Parathyroid adenoma (tissue), 2 donors: ENCODE results near the gene TXNDC16.
A peak's percentile ranks its signal among the peaks of the same experiment; 100 is the strongest.

Source experiments
- H2AFZ ChIP-seq: fragments of 300-600 bp; sonication (generic); one replicate; pipeline ENCODE4 v1.7.0; 2017; ENCODE audit warnings: antibody characterized with exemption, mild to moderate bottlenecking
- H3K27ac ChIP-seq: fragments of 300-600 bp; sonication (generic); one replicate; pipeline ENCODE4 v1.7.0; 2017
- H3K27me3 ChIP-seq: fragments of 300-600 bp; sonication (generic); one replicate; pipeline ENCODE4 v1.7.0; 2017; ENCODE audit warnings: low read length; ENCODE audit not compliant: control insufficient read depth, insufficient read depth
- H3K36me3 ChIP-seq: fragments of 300-600 bp; sonication (generic); one replicate; pipeline ENCODE4 v1.7.0; 2017; ENCODE audit warnings: low read length; ENCODE audit not compliant: control insufficient read depth, insufficient read depth
- H3K4me1 ChIP-seq: fragments of 300-600 bp; sonication (generic); one replicate; pipeline ENCODE4 v1.7.0; 2017; ENCODE audit warnings: control low read depth
- H3K4me2 ChIP-seq: fragments of 300-600 bp; sonication (generic); one replicate; pipeline ENCODE4 v1.7.0; 2017; ENCODE audit warnings: low read length
- H3K4me3 ChIP-seq: fragments of 300-600 bp; sonication (generic); one replicate; pipeline ENCODE4 v1.7.0; 2017; ENCODE audit warnings: low read depth, low read length
- H3K79me2 ChIP-seq: fragments of 300-600 bp; sonication (generic); one replicate; pipeline ENCODE4 v1.7.0; 2017; ENCODE audit warnings: control low read depth
- H3K9ac ChIP-seq: fragments of 300-600 bp; sonication (generic); one replicate; pipeline ENCODE4 v1.7.0; 2017; ENCODE audit warnings: mild to moderate bottlenecking
- H3K9me3 ChIP-seq: fragments of 300-600 bp; sonication (generic); one replicate; pipeline ENCODE4 v1.7.0; 2017; ENCODE audit warnings: low read length; ENCODE audit not compliant: control insufficient read depth
- CTCF ChIP-seq: fragments of 300-600 bp; sonication (generic); IDR thresholded peaks from one replicate; pipeline ENCODE4 v1.7.0; 2017; ENCODE audit warnings: antibody characterized with exemption, mild to moderate bottlenecking
- donor health status: primary hyperparathyroidism.

Gene TXNDC16

GRCh38 chr14:52551696-52552062 is 626 bp downstream of the TXNDC16 start:
- Histone ChIP-seq H3K79me2 (peaks cover 11% of the 10 kb centered on the region), H3K9ac (peak overlapping the region; percentile 34), H3K36me3 (no peaks in the 10 kb centered on the region), H3K27me3 (no peaks in the 10 kb centered on the region), H3K4me2 (peak overlapping the region; percentile 89), H3K9me3 (no peaks in the 10 kb centered on the region), H2AFZ (peak overlapping the region; percentile 98), H3K4me3 (peak overlapping the region; percentile 78), H3K27ac (peak overlapping the region; percentile 82), H3K4me1 (peaks cover 4% of the 10 kb centered on the region)
- peak; percentile 16 for TF ChIP-seq CTCF

DNA sequence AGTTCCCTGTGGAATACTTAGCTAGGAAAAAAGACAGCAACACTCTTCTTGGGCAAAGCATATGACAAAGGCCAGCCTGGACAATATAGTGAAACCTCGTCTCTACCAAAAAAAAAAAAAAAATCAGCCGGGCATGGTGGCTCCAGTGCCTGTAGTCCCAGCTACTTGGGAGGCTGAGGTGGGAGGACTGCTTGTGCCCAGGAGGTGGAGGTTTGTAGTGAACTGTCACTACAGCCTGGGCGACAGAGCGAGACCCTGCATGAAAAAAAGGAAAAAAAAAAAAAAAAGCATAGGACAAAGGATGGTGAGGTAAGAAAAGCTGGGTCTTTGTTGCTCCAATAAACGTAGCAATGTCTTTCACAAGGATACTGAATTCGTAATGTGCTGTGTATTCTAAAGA is 1.1 kb downstream of the TXNDC16 start:
- H3K27ac ChIP-seq, result peak overlapping the region; percentile 82
- H3K4me3 ChIP-seq, result peak overlapping the region; percentile 78
- no peaks in the 10 kb centered on the region for H3K27me3 ChIP-seq
- no peaks in the 10 kb centered on the region for H3K36me3 ChIP-seq
- no peaks in the 10 kb centered on the region for H3K9me3 ChIP-seq
- no peak for TF ChIP-seq CTCF
- peaks cover 4% of the 10 kb centered on the region for H3K4me1 ChIP-seq
- no peak overlapping the region for H3K9ac ChIP-seq
- peak overlapping the region; percentile 89 for H3K4me2 ChIP-seq
- H3K79me2 ChIP-seq, result peaks cover 11% of the 10 kb centered on the region
- peak overlapping the region; percentile 98 for H2AFZ ChIP-seq

DNA sequence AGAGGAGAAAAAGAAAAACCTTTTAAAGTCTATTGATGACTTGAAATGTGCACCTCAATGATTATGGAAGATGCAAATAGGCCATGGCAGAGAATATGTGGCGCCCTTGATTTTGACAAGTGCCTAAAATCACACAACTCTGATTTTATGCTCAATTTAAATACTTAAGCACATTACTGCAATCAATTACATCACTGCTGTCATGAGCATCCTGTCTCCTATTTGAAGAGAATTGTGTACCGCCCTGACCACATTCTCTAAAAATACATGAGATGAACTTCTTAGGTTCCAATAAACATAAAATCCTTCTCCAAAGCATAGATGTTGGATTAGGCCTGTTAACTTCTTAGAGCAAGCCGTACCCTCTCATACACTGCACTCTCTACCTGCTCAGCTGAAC is 1.6 kb downstream of the TXNDC16 start:
- no peak overlapping the region for H3K9ac ChIP-seq
- H3K27ac ChIP-seq, result no peak overlapping the region
- H3K4me1 ChIP-seq, result peaks cover 4% of the 10 kb centered on the region
- H3K36me3 ChIP-seq, result no peaks in the 10 kb centered on the region
- no peak overlapping the region for H2AFZ ChIP-seq
- no peak overlapping the region for H3K4me2 ChIP-seq
- H3K9me3 ChIP-seq, result no peaks in the 10 kb centered on the region
- no peak for TF ChIP-seq CTCF
- no peaks in the 10 kb centered on the region for H3K27me3 ChIP-seq
- H3K4me3 ChIP-seq, result no peak overlapping the region
- peaks cover 11% of the 10 kb centered on the region for H3K79me2 ChIP-seq

DNA sequence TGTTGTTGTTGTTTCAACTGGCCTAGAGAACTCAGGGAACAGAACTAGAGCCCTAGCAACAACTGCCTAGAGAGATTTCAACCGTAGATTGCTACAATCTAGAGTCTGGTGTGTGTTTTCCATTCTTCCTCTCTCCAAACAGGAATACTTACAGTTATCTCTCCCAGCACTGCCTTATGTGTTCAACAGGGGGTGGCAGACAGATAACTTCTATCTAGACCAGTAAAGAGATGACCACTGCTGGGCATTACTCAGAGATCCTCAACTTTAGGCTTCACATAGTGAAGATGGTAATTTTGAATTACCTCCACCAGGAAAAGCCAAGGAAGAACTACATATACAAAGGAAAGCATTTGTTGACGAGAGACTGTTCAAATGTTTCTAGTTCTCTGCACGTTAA is 4.8 kb downstream of the TXNDC16 start:
- no peak for TF ChIP-seq CTCF
- H3K9ac ChIP-seq, result no peak overlapping the region

GRCh38 chr14:52547027-52547426 is 5.3 kb downstream of the TXNDC16 start:
- TF ChIP-seq CTCF, result no peak
- Histone ChIP-seq H3K27ac (no peak overlapping the region), H3K4me1 (no peaks in the 10 kb centered on the region), H3K27me3 (no peaks in the 10 kb centered on the region), H3K79me2 (peaks cover 11% of the 10 kb centered on the region), H3K4me2 (no peak overlapping the region), H3K9me3 (no peaks in the 10 kb centered on the region), H3K9ac (no peak overlapping the region), H3K36me3 (no peaks in the 10 kb centered on the region), H3K4me3 (no peak overlapping the region), H2AFZ (no peak overlapping the region)

More for the DNA sequence above, 4.8 kb downstream of the TXNDC16 start:
- Histone ChIP-seq H3K27ac (no peak overlapping the region), H3K4me3 (no peak overlapping the region), H3K27me3 (no peaks in the 10 kb centered on the region), H3K79me2 (peaks cover 11% of the 10 kb centered on the region), H3K4me1 (no peaks in the 10 kb centered on the region), H2AFZ (no peak overlapping the region), H3K9me3 (no peaks in the 10 kb centered on the region), H3K36me3 (no peaks in the 10 kb centered on the region), H3K4me2 (no peak overlapping the region)
